Mucosa of descending colon (tissue), 3 donors: ENCODE results near the gene KBTBD8. TPM values are rescaled to one million over a fixed set of nuclear protein-coding genes. Genes with fewer than 3 reads are reported as not detected.

Experiments used
- ATAC-seq: fragments of 200-7000 bp; cut with Tn5 transposase; one replicate; pipeline ENCODE4 v1.9.1; 2020; ENCODE audit warnings: mild to moderate bottlenecking, moderate library complexity
- DNase-seq, 3 donors: peaks; one replicate each; pipeline ENCODE4 v3.0.0-alpha.2; 2020
- H3K36me3 ChIP-seq: fragments of 200-600 bp; one replicate; pipeline ENCODE4 v1.8.0; 2021; ENCODE audit warnings: low read depth, mild to moderate bottlenecking
- H3K4me1 ChIP-seq: fragments of 200-600 bp; one replicate; pipeline ENCODE4 v1.8.0; 2021; ENCODE audit warnings: low read depth, mild to moderate bottlenecking
- H3K4me3 ChIP-seq: fragments of 200-600 bp; one replicate; pipeline ENCODE4 v1.8.0; 2021; ENCODE audit warnings: mild to moderate bottlenecking
- H3K9me3 ChIP-seq: fragments of 200-600 bp; one replicate; pipeline ENCODE4 v1.8.0; 2021; ENCODE audit warnings: mild to moderate bottlenecking
- CTCF ChIP-seq: fragments of 200-600 bp; IDR thresholded peaks from one replicate; pipeline ENCODE4 v1.8.0; 2022; ENCODE audit warnings: antibody characterized with exemption, mild to moderate bottlenecking
- intact Hi-C, 2 donors: fragments of 100-400 bp; cut with DNase I in 1 of 2; cut with micrococcal nuclease in 1 of 2; formaldehyde crosslinking; loops; one replicate each; pipeline versions ENCODE4 v1.11.0 to v1.11.1; 2022; cut with DNase I, micrococcal nuclease
- long read RNA-seq, 2 donors: library from polyadenylated mRNA; unstranded; transcript quantifications; one replicate each; pipeline ENCODE4 v2.0.0, GENCODE V29; 2019 to 2021
- total RNA-seq, 3 donors: library from RNA; stranded (reverse); fragmentation: NEBNext Ultra II Directional in 2 of 3; extraction: Animal tissue kit (Norgen Biotek cat#: 25700) in 2 of 3; gene quantifications; one replicate each; pipeline versions ENCODE4 v1.2.1 to v1.2.4, GENCODE V29; 2021 to 2023
- donor health status: DM: no; HTN: no; CAD: no; lungs with moderate emphysema.
- donor health status: DM: no; HTN: no; CAD: no.
- donor health status: DM: no; HTN: yes; CAD: no.

Gene KBTBD8
- 1 to 10 TPM; 1.9 to 2.7 (median 2.5) TPM for total RNA-seq
- long read RNA-seq, donor 1: 0 reads
- long read RNA-seq, donor 2: 0 reads

- intact Hi-C loops: no loop called here
- DNase-seq (peak; percentile 97 to 98 (median 98)), ATAC-seq (peak; percentile 99)
- no peaks in the 10 kb centered on the region for H3K9me3 ChIP-seq
- no peak for TF ChIP-seq CTCF
- H3K4me1 ChIP-seq: peaks cover 3% of the 10 kb centered on the region
- H3K36me3 ChIP-seq: no peaks in the 10 kb centered on the region
- H3K4me3 ChIP-seq: peak within 1 kb of the TSS; percentile 83
Measured at GRCh38 chr3:66998113-66998903, at the start of gene KBTBD8. TSS of gene KBTBD8 (plus strand) at chr3:66998307. CDS start at chr3:66998356, 49 bp downstream.

- no peak for TF ChIP-seq CTCF
- DNase-seq (no peak), ATAC-seq (peak; percentile 82)
- H3K9me3 ChIP-seq: no peaks in the 10 kb centered on the region
- peaks cover 18% of the 10 kb centered on the region for H3K4me1 ChIP-seq
- intact Hi-C loops: no loop called here
- no peaks in the 10 kb centered on the region for H3K36me3 ChIP-seq
- no peak overlapping the region for H3K4me3 ChIP-seq
Measured at GRCh38 chr3:66948838-66949237, 49.3 kb upstream of the KBTBD8 start.

GRCh38 chr3:66949898-66950297 lies 48.2 kb upstream of the KBTBD8 start:
- no peak for TF ChIP-seq CTCF
- peaks cover 18% of the 10 kb centered on the region for H3K4me1 ChIP-seq
- DNase-seq (no peak), ATAC-seq (no peak)
- H3K9me3 ChIP-seq: no peaks in the 10 kb centered on the region
- no peak overlapping the region for H3K4me3 ChIP-seq
- no peaks in the 10 kb centered on the region for H3K36me3 ChIP-seq
- intact Hi-C loops: no loop called here

GRCh38 chr3:66952357-66952756 lies 45.8 kb upstream of the KBTBD8 start:
- Histone ChIP-seq H3K4me3 (no peak overlapping the region), H3K36me3 (no peaks in the 10 kb centered on the region), H3K9me3 (no peaks in the 10 kb centered on the region), H3K4me1 (peaks cover 18% of the 10 kb centered on the region)
- DNase-seq: no peak
- intact Hi-C loops: no loop called here
- TF ChIP-seq CTCF: no peak
- no peak for ATAC-seq

- intact Hi-C loops: no loop called here
- peak; percentile 51 for ATAC-seq
- DNase-seq: no peak
Measured at GRCh38 chr3:66953934-66954445, 44.1 kb upstream of the KBTBD8 start.

More at GRCh38 chr3:66953934-66954445, 44.1 kb upstream of the KBTBD8 start:
- Histone ChIP-seq H3K4me1 (peaks cover 14% of the 10 kb centered on the region), H3K36me3 (no peaks in the 10 kb centered on the region), H3K9me3 (no peaks in the 10 kb centered on the region), H3K4me3 (no peak overlapping the region)
- TF ChIP-seq CTCF: no peak
